MM.1S (cell line): ENCODE measurements around the gene CD28.
A peak's percentile ranks its signal among the peaks of the same experiment; 100 is the strongest.

Experiments
- DNase-seq: peaks from one replicate; pipeline ENCODE4 v3.0.0-alpha.2; 2015
- H2AFZ ChIP-seq: fragments of 300-600 bp; sonication (generic); 2 replicates; pipeline ENCODE4 v1.6.0; 2016; ENCODE audit warnings: antibody characterized with exemption, low read length
- H3F3A ChIP-seq: fragments of 300-600 bp; sonication (generic); 2 replicates; pipeline ENCODE4 v1.6.1; 2016; ENCODE audit warnings: mild to moderate bottlenecking, antibody characterized with exemption, low read length, moderate library complexity, mixed read lengths; ENCODE audit not compliant: insufficient read depth
- H3K27ac ChIP-seq: fragments of 300-600 bp; sonication (generic); 2 replicates; pipeline ENCODE4 v1.5.1; 2016; ENCODE audit warnings: mild to moderate bottlenecking, low read length
- H3K27me3 ChIP-seq: fragments of 300-600 bp; sonication (generic); replicated peaks from 2 replicates; pipeline ENCODE4 v1.6.0; 2016; ENCODE audit warnings: low read length; ENCODE audit not compliant: insufficient read depth
- H3K36me3 ChIP-seq: fragments of 300-600 bp; sonication (generic); replicated peaks from 2 replicates; pipeline ENCODE4 v1.6.1; 2016; ENCODE audit warnings: mild to moderate bottlenecking, low read length, mixed read lengths; ENCODE audit not compliant: insufficient read depth
- H3K4me1 ChIP-seq: fragments of 300-600 bp; sonication (generic); 2 replicates; pipeline ENCODE4 v1.6.1; 2016; ENCODE audit warnings: low read length, mixed read lengths
- H3K4me2 ChIP-seq: fragments of 300-600 bp; sonication (generic); 2 replicates; pipeline ENCODE4 v1.6.0; 2016; ENCODE audit warnings: low read depth, low read length
- H3K4me3 ChIP-seq: fragments of 300-600 bp; sonication (generic); 2 replicates; pipeline ENCODE4 v1.5.1; 2016; ENCODE audit warnings: low read length, mixed read lengths
- H3K79me2 ChIP-seq: fragments of 300-600 bp; sonication (generic); 2 replicates; pipeline ENCODE4 v1.6.1; 2016; ENCODE audit warnings: mixed run types, low read length, mixed read lengths
- H3K9ac ChIP-seq: fragments of 300-600 bp; sonication (generic); 2 replicates; pipeline ENCODE4 v1.6.1; 2016; ENCODE audit warnings: low read length, mixed read lengths
- H3K9me2 ChIP-seq: fragments of 300-600 bp; sonication (generic); replicated peaks from 2 replicates; pipeline ENCODE4 v1.6.1; 2016; ENCODE audit warnings: mild to moderate bottlenecking, low read length, mixed read lengths; ENCODE audit not compliant: insufficient read depth
- H3K9me3 ChIP-seq: fragments of 300-600 bp; sonication (generic); replicated peaks from 2 replicates; pipeline ENCODE4 v1.6.1; 2016; ENCODE audit warnings: mild to moderate bottlenecking, low read length, mixed read lengths; ENCODE audit not compliant: insufficient read depth
- H4K20me1 ChIP-seq: fragments of 300-600 bp; sonication (generic); 2 replicates; pipeline ENCODE4 v1.6.1; 2016; ENCODE audit warnings: mild to moderate bottlenecking, low read length, moderate library complexity, mixed read lengths; ENCODE audit not compliant: insufficient read depth
- EZH2 ChIP-seq: fragments of 300-600 bp; sonication (generic); optimal IDR thresholded peaks from 2 replicates; pipeline ENCODE3; 2017; ENCODE audit warnings: low read depth, mild to moderate bottlenecking, antibody characterized with exemption, low read length, mixed read lengths
- EZH2phosphoT487 ChIP-seq: fragments of 300-600 bp; sonication (generic); IDR thresholded peaks from 2 replicates; pipeline ENCODE4 v1.6.1; 2018; ENCODE audit warnings: antibody characterized with exemption, low read length
- TF ChIP-seq, protein P1 (sequence below): fragments of 300-600 bp; sonication (generic); IDR thresholded peaks from 2 replicates; pipeline ENCODE4 v1.5.1; 2016; ENCODE audit warnings: antibody characterized with exemption, low read length, mixed read lengths

Gene CD28

DNA sequence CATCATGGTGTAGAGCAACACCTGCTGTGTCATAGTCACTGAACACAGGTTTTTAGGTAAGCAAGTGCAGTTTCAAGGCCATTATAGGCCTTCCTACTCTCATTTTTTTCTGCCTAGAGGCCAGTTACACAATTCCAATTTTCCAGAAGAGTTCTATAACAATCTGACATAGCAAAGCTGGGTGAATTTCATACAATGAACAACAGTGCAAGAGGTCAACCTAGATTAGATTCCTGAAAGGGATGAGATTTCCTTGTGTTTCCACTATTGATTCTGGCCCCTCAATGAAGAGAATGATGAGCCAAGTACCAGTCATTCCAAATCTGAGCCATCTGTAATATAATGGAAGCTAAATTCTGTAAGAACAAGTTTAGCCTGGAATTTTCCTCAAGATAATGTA, 15.3 kb upstream of the CD28 start:
- Histone ChIP-seq H3F3A (peaks cover 41% of the 10 kb centered on the region), H2AFZ (0 out of 2 replicates have a peak overlapping the region, but pooled peaks have one; percentile 5), H3K79me2 (no peaks in the 10 kb centered on the region), H3K9me3 (no peaks in the 10 kb centered on the region), H3K27ac (peak overlapping the region; percentile 88; the same call in 1 of the 2 replicates), H3K36me3 (no peaks in the 10 kb centered on the region), H3K4me2 (peak overlapping the region; percentile 80; the same call in 1 of the 2 replicates), H3K27me3 (no peaks in the 10 kb centered on the region), H4K20me1 (no peaks in the 10 kb centered on the region), H3K9ac (no peak overlapping the region), H3K4me1 (peaks cover 68% of the 10 kb centered on the region), H3K4me3 (no peak overlapping the region), H3K9me2 (no peaks in the 10 kb centered on the region; the same call in 1 of the 2 replicates)
- TF ChIP-seq, protein P1, sequence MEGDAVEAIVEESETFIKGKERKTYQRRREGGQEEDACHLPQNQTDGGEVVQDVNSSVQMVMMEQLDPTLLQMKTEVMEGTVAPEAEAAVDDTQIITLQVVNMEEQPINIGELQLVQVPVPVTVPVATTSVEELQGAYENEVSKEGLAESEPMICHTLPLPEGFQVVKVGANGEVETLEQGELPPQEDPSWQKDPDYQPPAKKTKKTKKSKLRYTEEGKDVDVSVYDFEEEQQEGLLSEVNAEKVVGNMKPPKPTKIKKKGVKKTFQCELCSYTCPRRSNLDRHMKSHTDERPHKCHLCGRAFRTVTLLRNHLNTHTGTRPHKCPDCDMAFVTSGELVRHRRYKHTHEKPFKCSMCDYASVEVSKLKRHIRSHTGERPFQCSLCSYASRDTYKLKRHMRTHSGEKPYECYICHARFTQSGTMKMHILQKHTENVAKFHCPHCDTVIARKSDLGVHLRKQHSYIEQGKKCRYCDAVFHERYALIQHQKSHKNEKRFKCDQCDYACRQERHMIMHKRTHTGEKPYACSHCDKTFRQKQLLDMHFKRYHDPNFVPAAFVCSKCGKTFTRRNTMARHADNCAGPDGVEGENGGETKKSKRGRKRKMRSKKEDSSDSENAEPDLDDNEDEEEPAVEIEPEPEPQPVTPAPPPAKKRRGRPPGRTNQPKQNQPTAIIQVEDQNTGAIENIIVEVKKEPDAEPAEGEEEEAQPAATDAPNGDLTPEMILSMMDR: no peak
- TF ChIP-seq EZH2: no peak
- TF ChIP-seq EZH2phosphoT487: no peak
- no peak for DNase-seq

- TF ChIP-seq EZH2 (no peak), EZH2phosphoT487 (no peak)
- TF ChIP-seq, protein P1: no peak
- Histone ChIP-seq H3K79me2 (no peaks in the 10 kb centered on the region), H3K9me2 (no peaks in the 10 kb centered on the region; the same call in 1 of the 2 replicates), H4K20me1 (no peaks in the 10 kb centered on the region), H3K4me3 (no peak overlapping the region), H3F3A (peaks cover 49% of the 10 kb centered on the region), H3K9ac (no peak overlapping the region), H3K4me1 (peaks cover 74% of the 10 kb centered on the region), H3K36me3 (no peaks in the 10 kb centered on the region), H3K27ac (no peak overlapping the region), H3K4me2 (no peak overlapping the region), H3K9me3 (no peaks in the 10 kb centered on the region), H3K27me3 (no peaks in the 10 kb centered on the region), H2AFZ (no peak overlapping the region)
- no peak for DNase-seq
Observed at GRCh38 chr2:203692031-203692710, 14.3 kb upstream of the CD28 start.

- H3K79me2 ChIP-seq: no peaks in the 10 kb centered on the region
- peak overlapping the region; percentile 49; the same call in 1 of the 2 replicates for H3K9ac ChIP-seq
- H3K27ac ChIP-seq: peak overlapping the region; percentile 75
- H3K36me3 ChIP-seq: no peaks in the 10 kb centered on the region
- TF ChIP-seq, protein P1: no peak
- TF ChIP-seq EZH2phosphoT487: no peak
- TF ChIP-seq EZH2: no peak
- no peaks in the 10 kb centered on the region for H3K27me3 ChIP-seq
- peaks cover 68% of the 10 kb centered on the region for H3K4me1 ChIP-seq
- H3K9me3 ChIP-seq: no peaks in the 10 kb centered on the region
- no peak overlapping the region for H3K4me3 ChIP-seq
- peak overlapping the region; percentile 60 for H3K4me2 ChIP-seq
- no peaks in the 10 kb centered on the region; the same call in 1 of the 2 replicates for H3K9me2 ChIP-seq
- no peak overlapping the region for H2AFZ ChIP-seq
- H4K20me1 ChIP-seq: no peaks in the 10 kb centered on the region
- DNase-seq: no peak
- peaks cover 47% of the 10 kb centered on the region for H3F3A ChIP-seq
Observed at GRCh38 chr2:203693242-203693879, 13.1 kb upstream of the CD28 start.
